Measurements from ENCODE around the gene NPIPB8.
"Not testable (repeated sequence)": the region's sequence is repeated elsewhere in the genome, so short reads cannot be mapped to it uniquely, and the experiment has no call there.

Gene NPIPB8

DNA sequence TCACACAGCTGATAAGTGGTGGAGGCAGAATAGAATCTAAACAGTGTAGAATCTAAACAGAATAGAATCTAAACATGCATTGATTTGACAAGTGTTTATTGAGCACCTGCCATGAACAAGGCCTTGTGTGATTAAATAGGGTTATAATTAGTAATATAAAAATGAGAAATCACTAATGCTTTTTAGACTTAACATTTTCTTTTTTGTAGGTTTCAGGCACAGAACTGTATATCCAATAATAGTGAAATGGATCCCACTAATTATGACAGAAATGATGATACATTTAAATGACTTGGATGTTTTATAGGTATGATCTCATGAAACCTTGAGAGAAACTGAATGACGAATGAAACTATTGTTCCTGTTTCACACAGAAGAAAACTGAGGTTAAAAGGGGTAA is at the start of gene NPIPB8:
NPIPB8 (plus strand) TSS at position 301 of the 400 bp plus-strand sequence. CDS start 296 bp downstream, outside the sequence.
- H3K27me3 ChIP-seq (ENCODE audit: control insufficient read depth in 1 of 2, insufficient read depth in 2 of 2, low read length in 2 of 2); H3K4me3 ChIP-seq (ENCODE audit: low read length in 2 of 2); H3K9ac ChIP-seq (ENCODE audit: low read length in 2 of 2); H3K9me3 ChIP-seq (ENCODE audit: control insufficient read depth in 2 of 2, low read length in 2 of 2); H3K4me1 ChIP-seq (ENCODE audit: control insufficient read depth, insufficient read depth, low read length); H3K27ac ChIP-seq (ENCODE audit: low read length); H3K36me3 ChIP-seq (ENCODE audit: control insufficient read depth in 2 of 2, insufficient read depth in 2 of 2, low read length in 2 of 2): not testable (repeated sequence)

- peaks cover 30 to 36% of the 10 kb centered on the region in 2 donors for H3K36me3 ChIP-seq (ENCODE audit: control insufficient read depth in 2 of 2, insufficient read depth in 2 of 2, low read length in 2 of 2)
- no peak overlapping the region for H3K27ac ChIP-seq (ENCODE audit: low read length)
- no peaks in the 10 kb centered on the region for H3K27me3 ChIP-seq (ENCODE audit: control insufficient read depth in 1 of 2, insufficient read depth in 2 of 2, low read length in 2 of 2)
- no peaks in the 10 kb centered on the region for H3K9me3 ChIP-seq (ENCODE audit: control insufficient read depth in 2 of 2, low read length in 2 of 2)
- H3K9ac ChIP-seq (ENCODE audit: low read length in 2 of 2) = no peak overlapping the region
- H3K4me3 ChIP-seq (ENCODE audit: low read length in 2 of 2) = no peak overlapping the region
- no peaks in the 10 kb centered on the region for H3K4me1 ChIP-seq (ENCODE audit: control insufficient read depth, insufficient read depth, low read length)
Measured at GRCh38 chr16:28589069-28589468, 48.8 kb upstream of the NPIPB8 start.

DNA sequence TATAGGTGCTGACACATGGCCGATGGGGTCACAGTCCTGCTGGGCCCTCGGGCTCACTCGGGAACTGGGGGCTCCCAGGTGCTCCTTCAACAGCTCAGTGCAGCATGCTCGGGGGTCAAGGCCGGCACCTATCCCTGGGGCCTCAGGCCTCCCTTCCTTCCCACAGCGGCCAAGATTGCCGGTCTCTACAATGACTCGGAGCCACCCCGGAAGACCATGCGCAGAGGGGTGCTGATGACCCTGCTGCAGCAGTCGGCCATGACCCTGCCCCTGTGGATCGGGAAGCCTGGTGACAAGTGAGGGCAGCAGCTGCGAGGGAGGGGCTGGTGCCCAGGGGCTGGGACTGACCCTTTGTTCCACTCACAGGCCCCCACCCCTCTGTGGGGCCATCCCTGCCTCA is 47.9 kb upstream of the NPIPB8 start:
- Histone ChIP-seq H3K4me3 (ENCODE audit: low read length in 2 of 2) (no peak overlapping the region), H3K9ac (ENCODE audit: low read length in 2 of 2) (no peak overlapping the region), H3K27me3 (ENCODE audit: control insufficient read depth in 1 of 2, insufficient read depth in 2 of 2, low read length in 2 of 2) (no peaks in the 10 kb centered on the region), H3K36me3 (ENCODE audit: control insufficient read depth in 2 of 2, insufficient read depth in 2 of 2, low read length in 2 of 2) (peaks cover 30 to 33% of the 10 kb centered on the region in 2 donors), H3K27ac (ENCODE audit: low read length) (no peak overlapping the region), H3K9me3 (ENCODE audit: control insufficient read depth in 2 of 2, low read length in 2 of 2) (no peaks in the 10 kb centered on the region), H3K4me1 (ENCODE audit: control insufficient read depth, insufficient read depth, low read length) (no peaks in the 10 kb centered on the region)

- peaks cover 26 to 27% of the 10 kb centered on the region in 2 donors for H3K36me3 ChIP-seq (ENCODE audit: control insufficient read depth in 2 of 2, insufficient read depth in 2 of 2, low read length in 2 of 2)
- no peak overlapping the region for H3K27ac ChIP-seq (ENCODE audit: low read length)
- no peak overlapping the region for H3K4me3 ChIP-seq (ENCODE audit: low read length in 2 of 2)
- H3K9ac ChIP-seq (ENCODE audit: low read length in 2 of 2) = no peak overlapping the region
- no peaks in the 10 kb centered on the region for H3K9me3 ChIP-seq (ENCODE audit: control insufficient read depth in 2 of 2, low read length in 2 of 2)
- H3K27me3 ChIP-seq (ENCODE audit: control insufficient read depth in 1 of 2, insufficient read depth in 2 of 2, low read length in 2 of 2) = no peaks in the 10 kb centered on the region
- H3K4me1 ChIP-seq (ENCODE audit: control insufficient read depth, insufficient read depth, low read length) = no peaks in the 10 kb centered on the region
Measured at GRCh38 chr16:28590384-28591340, 47.2 kb upstream of the NPIPB8 start.

DNA sequence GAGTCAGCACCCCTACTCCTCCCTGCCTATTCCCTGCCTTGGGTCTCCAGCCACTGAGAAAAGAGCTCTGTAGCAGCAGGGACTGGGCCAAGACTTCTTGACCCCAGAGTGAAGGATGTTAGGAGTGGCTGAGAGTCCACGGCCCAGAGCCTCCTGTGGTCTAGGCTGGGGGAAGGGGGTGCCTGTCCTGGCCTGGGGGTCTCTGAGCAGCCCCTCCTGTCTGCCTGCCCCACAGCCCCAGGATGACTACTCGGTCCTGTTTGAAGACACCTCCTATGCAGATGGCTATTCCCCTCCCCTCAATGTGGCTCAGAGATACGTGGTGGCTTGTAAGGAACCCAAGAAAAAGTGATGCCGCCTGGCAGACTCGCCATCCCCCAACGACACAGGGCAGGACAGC is 46.5 kb upstream of the NPIPB8 start:
- H3K36me3 ChIP-seq (ENCODE audit: control insufficient read depth in 2 of 2, insufficient read depth in 2 of 2, low read length in 2 of 2) = peaks cover 24% of the 10 kb centered on the region in 2 donors
- no peaks in the 10 kb centered on the region for H3K9me3 ChIP-seq (ENCODE audit: control insufficient read depth in 2 of 2, low read length in 2 of 2)
- no peak overlapping the region for H3K4me3 ChIP-seq (ENCODE audit: low read length in 2 of 2)
- H3K27ac ChIP-seq (ENCODE audit: low read length) = no peak overlapping the region
- H3K4me1 ChIP-seq (ENCODE audit: control insufficient read depth, insufficient read depth, low read length) = no peaks in the 10 kb centered on the region
- no peaks in the 10 kb centered on the region for H3K27me3 ChIP-seq (ENCODE audit: control insufficient read depth in 1 of 2, insufficient read depth in 2 of 2, low read length in 2 of 2)
- no peak overlapping the region for H3K9ac ChIP-seq (ENCODE audit: low read length in 2 of 2)

DNA sequence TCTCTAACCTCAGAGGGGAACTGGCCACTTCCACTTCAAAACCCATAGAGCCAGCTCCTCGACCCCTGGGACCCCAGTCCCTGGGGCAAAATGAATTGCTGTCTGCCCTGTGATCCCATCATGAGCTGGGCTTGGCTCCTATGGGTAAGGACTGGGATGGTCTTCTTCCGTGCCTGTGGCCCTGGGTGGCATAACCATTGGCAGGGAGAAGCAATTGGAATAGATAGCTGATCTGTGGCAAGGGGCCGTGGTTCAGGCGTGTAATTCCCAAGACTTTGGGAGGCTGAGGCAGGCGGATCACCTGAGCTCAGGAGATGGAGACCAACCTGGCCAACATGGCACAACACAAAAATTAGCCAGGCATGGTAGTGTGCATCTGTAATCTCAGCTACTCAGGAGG is 45.4 kb upstream of the NPIPB8 start:
- H3K9me3 ChIP-seq (ENCODE audit: control insufficient read depth in 2 of 2, low read length in 2 of 2) = no peaks in the 10 kb centered on the region
- H3K9ac ChIP-seq (ENCODE audit: low read length in 2 of 2) = no peak overlapping the region
- H3K27ac ChIP-seq (ENCODE audit: low read length) = no peak overlapping the region
- peaks cover 0 to 3% of the 10 kb centered on the region in 2 donors for H3K27me3 ChIP-seq (ENCODE audit: control insufficient read depth in 1 of 2, insufficient read depth in 2 of 2, low read length in 2 of 2)
- H3K4me1 ChIP-seq (ENCODE audit: control insufficient read depth, insufficient read depth, low read length) = no peaks in the 10 kb centered on the region
- no peak overlapping the region for H3K4me3 ChIP-seq (ENCODE audit: low read length in 2 of 2)
- H3K36me3 ChIP-seq (ENCODE audit: control insufficient read depth in 2 of 2, insufficient read depth in 2 of 2, low read length in 2 of 2) = peaks cover 16 to 18% of the 10 kb centered on the region in 2 donors

DNA sequence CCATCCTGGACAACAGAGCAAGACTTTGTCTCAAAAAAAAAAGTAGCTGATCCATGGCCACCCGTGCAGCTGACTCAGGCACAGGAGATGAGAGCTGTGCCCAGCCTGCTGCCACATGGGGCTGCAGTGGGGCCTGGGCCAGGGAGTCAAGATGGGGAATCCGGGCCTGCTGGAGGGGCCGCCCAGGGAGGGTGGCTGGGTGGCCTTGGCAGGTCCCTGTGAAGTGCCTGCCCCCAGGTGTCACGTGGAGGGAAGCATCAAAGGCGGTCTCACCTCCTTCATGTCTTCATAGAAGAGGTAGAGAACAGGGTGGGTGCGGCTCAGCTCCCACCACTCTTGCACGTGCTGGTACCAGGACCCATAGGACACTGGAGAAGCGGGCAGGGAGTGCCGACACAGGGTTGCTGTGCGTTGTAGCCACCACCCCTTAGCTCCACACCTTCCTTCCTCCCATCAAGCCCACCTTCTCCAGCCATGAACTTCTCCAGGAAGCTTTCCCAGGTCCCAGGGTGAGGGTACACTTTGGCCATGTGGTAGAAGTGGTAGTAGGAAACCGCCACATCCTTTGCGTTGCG is 44.8 kb upstream of the NPIPB8 start:
- peaks cover 13 to 17% of the 10 kb centered on the region in 2 donors for H3K36me3 ChIP-seq (ENCODE audit: control insufficient read depth in 2 of 2, insufficient read depth in 2 of 2, low read length in 2 of 2)
- no peak overlapping the region for H3K9ac ChIP-seq (ENCODE audit: low read length in 2 of 2)
- no peak overlapping the region for H3K27ac ChIP-seq (ENCODE audit: low read length)
- H3K9me3 ChIP-seq (ENCODE audit: control insufficient read depth in 2 of 2, low read length in 2 of 2) = no peaks in the 10 kb centered on the region
- H3K4me3 ChIP-seq (ENCODE audit: low read length in 2 of 2) = no peak overlapping the region
- no peaks in the 10 kb centered on the region for H3K4me1 ChIP-seq (ENCODE audit: control insufficient read depth, insufficient read depth, low read length)
- H3K27me3 ChIP-seq (ENCODE audit: control insufficient read depth in 1 of 2, insufficient read depth in 2 of 2, low read length in 2 of 2) = peaks cover 0 to 4% of the 10 kb centered on the region in 2 donors

- not testable (repeated sequence) for H3K4me1 ChIP-seq (ENCODE audit: control insufficient read depth, insufficient read depth, low read length)
Measured at GRCh38 chr16:28595451-28595850, 42.4 kb upstream of the NPIPB8 start.

GRCh38 chr16:28596115-28596630 is 41.7 kb upstream of the NPIPB8 start:
- no peak overlapping the region for H3K9ac ChIP-seq (ENCODE audit: low read length in 2 of 2)
- H3K4me3 ChIP-seq (ENCODE audit: low read length in 2 of 2) = no peak overlapping the region

More at GRCh38 chr16:28595451-28595850, 42.4 kb upstream of the NPIPB8 start:
- H3K27ac ChIP-seq (ENCODE audit: low read length); H3K9ac ChIP-seq (ENCODE audit: low read length in 2 of 2); H3K4me3 ChIP-seq (ENCODE audit: low read length in 2 of 2); H3K9me3 ChIP-seq (ENCODE audit: control insufficient read depth in 2 of 2, low read length in 2 of 2); H3K27me3 ChIP-seq (ENCODE audit: control insufficient read depth in 1 of 2, insufficient read depth in 2 of 2, low read length in 2 of 2); H3K36me3 ChIP-seq (ENCODE audit: control insufficient read depth in 2 of 2, insufficient read depth in 2 of 2, low read length in 2 of 2): not testable (repeated sequence)

GRCh38 chr16:28596840-28597691 is 40.8 kb upstream of the NPIPB8 start, which contains the start of gene SULT1A2:
Gene SULT1A2 (minus strand): TSS chr16:28597050. CDS start chr16:28595930, 1,120 bp downstream.
- no peak within 1 kb of the TSS for H3K27ac ChIP-seq (ENCODE audit: low read length)
- peak within 1 kb of the TSS in 1 of 2 donors; percentile 49 for H3K4me3 ChIP-seq (ENCODE audit: low read length in 2 of 2)
- no peaks in the 10 kb centered on the region for H3K4me1 ChIP-seq (ENCODE audit: control insufficient read depth, insufficient read depth, low read length)
- H3K36me3 ChIP-seq (ENCODE audit: control insufficient read depth in 2 of 2, insufficient read depth in 2 of 2, low read length in 2 of 2) = no peaks in the 10 kb centered on the region
- H3K9ac ChIP-seq (ENCODE audit: low read length in 2 of 2) = no peak within 1 kb of the TSS
- no peaks in the 10 kb centered on the region for H3K9me3 ChIP-seq (ENCODE audit: control insufficient read depth in 2 of 2, low read length in 2 of 2)
- peaks cover 0 to 6% of the 10 kb centered on the region in 2 donors for H3K27me3 ChIP-seq (ENCODE audit: control insufficient read depth in 1 of 2, insufficient read depth in 2 of 2, low read length in 2 of 2)

More at GRCh38 chr16:28596115-28596630, 41.7 kb upstream of the NPIPB8 start:
- Histone ChIP-seq H3K27ac (ENCODE audit: low read length) (no peak overlapping the region), H3K36me3 (ENCODE audit: control insufficient read depth in 2 of 2, insufficient read depth in 2 of 2, low read length in 2 of 2) (peaks cover 0 to 5% of the 10 kb centered on the region in 2 donors), H3K9me3 (ENCODE audit: control insufficient read depth in 2 of 2, low read length in 2 of 2) (no peaks in the 10 kb centered on the region), H3K27me3 (ENCODE audit: control insufficient read depth in 1 of 2, insufficient read depth in 2 of 2, low read length in 2 of 2) (peaks cover 0 to 6% of the 10 kb centered on the region in 2 donors), H3K4me1 (ENCODE audit: control insufficient read depth, insufficient read depth, low read length) (no peaks in the 10 kb centered on the region)
